HepG2 (cell line): ENCODE measurements around the gene RGS14. TPM values are rescaled to one million over a fixed set of nuclear protein-coding genes. Genes with fewer than 3 reads are reported as not detected.

Experiments
- DNMT3B ChIP-seq: conservative IDR thresholded peaks from 2 replicates; pipeline ENCODE4 v1.6.1; 2016; ENCODE audit warnings: missing biosample characterization, control low read depth
- FOXA3 ChIP-seq: IDR thresholded peaks from 2 replicates; pipeline ENCODE4 v1.6.1; 2016; ENCODE audit warnings: missing genetic modification reagents, missing compliant biosample characterization
- HBP1 ChIP-seq: IDR thresholded peaks from 2 replicates; pipeline ENCODE4 v1.6.1; 2016; ENCODE audit warnings: low read depth, control low read depth
- KDM2A ChIP-seq: sonication (generic); formaldehyde crosslinking; IDR thresholded peaks from 2 replicates; pipeline ENCODE4 v1.4.0; 2020; ENCODE audit warnings: low read depth, missing genetic modification reagents, borderline replicate concordance
- NCOA1 ChIP-seq: sonication (generic); formaldehyde crosslinking; IDR thresholded peaks from 2 replicates; pipeline ENCODE4 v1.9.0; 2021; ENCODE audit warnings: missing genetic modification reagents
- NPAS2 ChIP-seq: sonication (generic); formaldehyde crosslinking; IDR thresholded peaks from 2 replicates; pipeline ENCODE4 v1.8.0; 2022; ENCODE audit warnings: mild to moderate bottlenecking, missing genetic modification reagents, borderline replicate concordance
- NR2F2 ChIP-seq: IDR thresholded peaks from 2 replicates; pipeline ENCODE4 v1.6.1; 2012; ENCODE audit warnings: low read depth, inconsistent platforms, borderline replicate concordance
- POLR2AphosphoS5 ChIP-seq: IDR thresholded peaks from 2 replicates; pipeline ENCODE4 v1.6.1; 2012; ENCODE audit warnings: low read depth, low read length
- RXRA ChIP-seq: sonication (generic); formaldehyde crosslinking; IDR thresholded peaks from 2 replicates; pipeline ENCODE4 v1.5.1; 2020; ENCODE audit warnings: missing genetic modification reagents
- SRF ChIP-seq: IDR thresholded peaks from 2 replicates; pipeline ENCODE4 v1.6.1; 2011; ENCODE audit warnings: mild to moderate bottlenecking, low read depth, low read length, moderate library complexity
- U2AF2 ChIP-seq: fragments of 200-400 bp; formaldehyde crosslinking; IDR thresholded peaks from 2 replicates; pipeline ENCODE4 v1.6.1; 2017; ENCODE audit warnings: low read depth, mild to moderate bottlenecking, low read length
- ZBTB26 ChIP-seq: IDR thresholded peaks from 2 replicates; pipeline ENCODE4 v1.6.1; 2016; ENCODE audit warnings: missing compliant biosample characterization, missing genetic modification reagents, borderline replicate concordance
- ZNF281 ChIP-seq: sonication (generic); formaldehyde crosslinking; IDR thresholded peaks from 2 replicates; pipeline ENCODE4 v1.4.0; 2020; ENCODE audit warnings: missing genetic modification reagents, borderline replicate concordance
- ZNF354B ChIP-seq: sonication (generic); formaldehyde crosslinking; IDR thresholded peaks from 2 replicates; pipeline ENCODE4 v1.8.0; 2022; ENCODE audit warnings: mild to moderate bottlenecking, missing genetic modification reagents
- ZNF564 ChIP-seq: sonication (generic); formaldehyde crosslinking; IDR thresholded peaks from 2 replicates; pipeline ENCODE4 v1.8.1; 2023; ENCODE audit warnings: mild to moderate bottlenecking, missing genetic modification reagents
- ZNF784 ChIP-seq: sonication (generic); formaldehyde crosslinking; IDR thresholded peaks from 2 replicates; pipeline ENCODE4 v1.5.1; 2020; ENCODE audit warnings: missing genetic modification reagents, mild to moderate bottlenecking, borderline replicate concordance
- polyA plus RNA-seq, 8 experiments: library from polyadenylated mRNA; depleted of rRNA in 3 of 8; stranded (reverse) in 7 of 8; unstranded in 1 of 8; fragments of >200 nt; fragmentation: Illumina TruSeq in 4 of 8; extraction: Trizol in 4 of 8; gene quantifications; 2 replicates each; pipeline versions ENCODE4 v1.2.1 to v1.2.3, GENCODE V29; 2011 to 2016; ENCODE audit warnings: low read depth in 4 of 8, missing spikeins in 1 of 8, mixed read lengths in 1 of 8; ENCODE audit not compliant: insufficient read depth in 1 of 8
- total RNA-seq, 5 experiments: library from RNA; depleted of rRNA; stranded (reverse); fragments of >200 nt; fragmentation: Illumina TruSeq; extraction: Trizol; gene quantifications; 2 replicates each; pipeline ENCODE4 v1.2.3, GENCODE V29; 2016; ENCODE audit warnings: low read depth in 1 of 5
- TF ChIP-seq, protein P1 (sequence below): sonication (generic); formaldehyde crosslinking; IDR thresholded peaks from 2 replicates; pipeline ENCODE4 v1.8.1; 2023; ENCODE audit warnings: mild to moderate bottlenecking, missing genetic modification reagents
- TF ChIP-seq, protein P2 (sequence below): IDR thresholded peaks from 2 replicates; pipeline ENCODE4 v1.6.1; 2016; ENCODE audit warnings: missing biosample characterization, missing genetic modification reagents, low read depth

RGS14 gene
- total and polyA plus RNA-seq, 2 of the 13 experiments (the other 11 are each of a cell fraction or from before 2014, with no cell fraction given), result 11.1 to 17.2 TPM

- peak; percentile 59; the same call in 1 of the 2 replicates for TF ChIP-seq ZNF281 (CRISPR knock-in tag)
- no peak for TF ChIP-seq U2AF2
- 0 out of 2 replicates have a peak, but pooled peaks have one; percentile 56 for TF ChIP-seq ZNF784
- TF ChIP-seq ZBTB26 (CRISPR knock-in tag), result no peak; the same call in 1 of the 2 replicates
- TF ChIP-seq NCOA1 (CRISPR knock-in tag), result 0 out of 2 replicates have a peak, but pooled peaks have one; percentile 23
- TF ChIP-seq FOXA3, result peak; percentile 57
- TF ChIP-seq DNMT3B, result no peak
- TF ChIP-seq SRF, result peak; percentile 64
- no peak for TF ChIP-seq NPAS2
- TF ChIP-seq POLR2AphosphoS5, result peak; percentile 98
- TF ChIP-seq ZNF564, result no peak; the same call in 1 of the 2 replicates
- TF ChIP-seq, protein P1, sequence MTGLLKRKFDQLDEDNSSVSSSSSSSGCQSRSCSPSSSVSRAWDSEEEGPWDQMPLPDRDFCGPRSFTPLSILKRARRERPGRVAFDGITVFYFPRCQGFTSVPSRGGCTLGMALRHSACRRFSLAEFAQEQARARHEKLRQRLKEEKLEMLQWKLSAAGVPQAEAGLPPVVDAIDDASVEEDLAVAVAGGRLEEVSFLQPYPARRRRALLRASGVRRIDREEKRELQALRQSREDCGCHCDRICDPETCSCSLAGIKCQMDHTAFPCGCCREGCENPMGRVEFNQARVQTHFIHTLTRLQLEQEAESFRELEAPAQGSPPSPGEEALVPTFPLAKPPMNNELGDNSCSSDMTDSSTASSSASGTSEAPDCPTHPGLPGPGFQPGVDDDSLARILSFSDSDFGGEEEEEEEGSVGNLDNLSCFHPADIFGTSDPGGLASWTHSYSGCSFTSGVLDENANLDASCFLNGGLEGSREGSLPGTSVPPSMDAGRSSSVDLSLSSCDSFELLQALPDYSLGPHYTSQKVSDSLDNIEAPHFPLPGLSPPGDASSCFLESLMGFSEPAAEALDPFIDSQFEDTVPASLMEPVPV (CRISPR knock-in tag), result no peak
- TF ChIP-seq ZNF354B (CRISPR knock-in tag), result no peak
- peak; percentile 76; the same call in 1 of the 2 replicates for TF ChIP-seq RXRA
- TF ChIP-seq, protein P2, sequence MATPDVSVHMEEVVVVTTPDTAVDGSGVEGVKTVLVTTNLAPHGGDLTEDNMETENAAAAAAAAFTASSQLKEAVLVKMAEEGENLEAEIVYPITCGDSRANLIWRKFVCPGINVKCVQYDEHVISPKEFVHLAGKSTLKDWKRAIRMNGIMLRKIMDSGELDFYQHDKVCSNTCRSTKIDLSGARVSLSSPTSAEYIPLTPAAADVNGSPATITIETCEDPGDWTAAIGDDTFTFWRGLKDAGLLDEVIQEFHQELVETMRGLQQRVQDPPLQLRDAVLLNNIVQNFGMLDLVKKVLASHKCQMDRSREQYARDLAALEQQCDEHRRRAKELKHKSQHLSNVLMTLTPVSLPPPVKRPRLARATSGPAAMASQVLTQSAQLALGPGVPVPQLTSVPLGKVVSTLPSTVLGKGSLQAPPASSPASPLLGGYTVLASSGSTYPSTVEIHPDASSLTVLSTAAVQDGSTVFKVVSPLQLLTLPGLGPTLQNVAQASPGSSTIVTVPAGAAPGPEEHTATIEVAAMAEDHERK (CRISPR knock-in tag), result peak; percentile 5; the same call in 1 of the 2 replicates
- TF ChIP-seq NR2F2, result no peak; the same call in 1 of the 2 replicates
- 0 out of 2 replicates have a peak, but pooled peaks have one; percentile 52 for TF ChIP-seq HBP1 (CRISPR knock-in tag)
- peak; percentile 71 for TF ChIP-seq KDM2A (CRISPR knock-in tag)
Measured at GRCh38 chr5:177378884-177379883, 21.5 kb downstream of the RGS14 start (continued).
